Fibroblast of skin of back (primary cell): Measurements from ENCODE around the gene OR5AR1. TPM values are rescaled to one million over a fixed set of nuclear protein-coding genes. Genes with fewer than 3 reads are reported as not detected.
"Not testable (repeated sequence)": the region's sequence is repeated elsewhere in the genome, so short reads cannot be mapped to it uniquely, and the experiment has no call there.

ENCODE experiments used
- DNase-seq: peaks from one replicate; pipeline ENCODE4 v3.0.0-alpha.2; 2013
- polyA plus RNA-seq, 2 experiments: library from polyadenylated mRNA; unstranded; fragments of 120-200 nt; gene quantifications; one replicate each; pipeline ENCODE4 v1.2.1, GENCODE V29; 2013; ENCODE audit not compliant: insufficient read length in 2 of 2

The OR5AR1 gene
- polyA plus RNA-seq (2013, experiment 1 of 2; ENCODE audit: insufficient read length) = not detected
- polyA plus RNA-seq (2013, experiment 2 of 2; ENCODE audit: insufficient read length) = not detected

GRCh38 chr11:56663386-56663785, at the start of gene OR5AR1:
OR5AR1 (plus strand) TSS chr11:56663686; CDS start chr11:56663686, 0 bp downstream.
- DNase-seq = no peak

DNA sequence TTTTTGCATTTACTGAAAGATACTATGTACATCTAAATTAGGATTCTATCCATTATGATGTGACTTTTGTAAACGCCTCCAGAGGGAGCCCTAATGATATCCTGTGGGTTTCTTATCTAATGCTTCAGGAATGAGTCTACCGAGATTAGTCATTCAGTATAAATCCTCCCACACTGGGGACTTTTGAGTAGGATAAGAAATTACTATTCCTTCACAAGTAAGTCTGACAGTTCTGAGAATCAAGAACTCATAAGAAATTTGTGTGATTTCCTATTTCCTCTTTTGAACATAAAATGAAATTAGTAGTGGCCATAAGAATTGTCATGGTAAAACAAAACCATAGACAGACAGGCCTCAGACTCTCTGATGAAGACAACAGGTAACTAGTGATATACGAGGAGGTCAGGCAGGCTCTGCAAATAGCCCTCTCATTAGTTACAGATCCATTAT, 38.8 kb upstream of the OR5AR1 start:
- DNase-seq = peak; percentile 75

DNA sequence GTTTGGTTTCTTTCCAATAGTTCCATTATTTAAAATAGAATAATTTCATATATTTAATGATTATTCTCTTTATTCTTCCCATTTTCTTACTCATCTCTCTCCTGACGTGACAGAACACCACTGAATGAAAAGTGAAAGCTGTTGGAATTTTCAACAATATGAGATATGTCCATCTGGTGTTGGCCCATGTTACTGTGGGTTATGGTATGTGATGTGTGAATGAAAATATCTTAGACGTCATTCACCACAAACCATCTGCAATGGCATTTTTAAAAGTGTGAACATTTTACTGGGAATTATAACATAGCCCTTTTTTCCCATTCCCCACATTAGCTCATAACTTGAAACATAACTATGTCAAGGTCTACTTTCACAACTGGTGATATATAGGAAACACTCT, 37.5 kb upstream of the OR5AR1 start:
- peak; percentile 38 for DNase-seq

DNA sequence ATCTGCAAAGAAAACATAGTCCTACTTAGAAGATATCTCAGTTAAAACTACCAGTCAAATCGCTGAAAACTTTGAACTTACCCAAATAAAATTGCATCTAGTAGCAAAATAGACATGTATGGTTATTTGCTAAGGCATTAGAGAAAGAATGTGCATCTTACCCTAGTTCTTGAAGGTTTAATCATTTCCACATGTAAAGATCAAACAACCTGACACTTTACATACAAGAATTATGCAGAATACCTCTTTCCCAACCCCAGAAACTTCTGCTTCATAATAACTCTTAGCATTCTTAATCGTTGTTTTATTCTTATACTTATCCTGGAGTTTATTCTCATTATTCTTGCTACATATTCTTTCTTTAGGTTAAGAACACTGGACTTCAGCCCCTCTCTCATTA, 31.2 kb upstream of the OR5AR1 start:
- no peak for DNase-seq

GRCh38 chr11:56636861-56637260, 26.6 kb upstream of the OR5AR1 start:
- no peak for DNase-seq

- no peak for DNase-seq
Measured at GRCh38 chr11:56637500-56637899, 26.0 kb upstream of the OR5AR1 start.

- no peak for DNase-seq
Measured at GRCh38 chr11:56642339-56642738, 21.1 kb upstream of the OR5AR1 start, which contains the start of gene OR5AP2. OR5AP2 (minus strand) TSS chr11:56642439; CDS start chr11:56642439, 0 bp downstream.

DNA sequence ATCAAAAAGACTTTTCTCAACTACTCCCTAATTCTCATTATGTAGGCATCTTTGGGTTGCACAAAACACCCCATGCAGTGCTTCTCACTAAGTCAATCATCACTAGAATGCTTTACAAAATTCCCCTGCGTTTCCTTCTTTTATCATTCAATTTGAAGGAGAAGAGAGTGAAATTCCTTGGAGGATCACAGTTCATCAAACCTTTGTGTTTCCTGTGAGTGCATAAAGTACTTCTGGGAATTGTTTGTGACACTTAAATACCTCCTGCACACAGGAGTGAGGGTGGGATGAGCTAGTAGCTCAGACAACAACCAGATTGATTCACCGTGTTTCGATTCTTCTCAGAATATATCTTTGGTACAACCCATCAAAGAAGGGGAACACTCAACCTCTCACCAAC, 3.7 kb upstream of the OR5AR1 start:
- DNase-seq = no peak

DNA sequence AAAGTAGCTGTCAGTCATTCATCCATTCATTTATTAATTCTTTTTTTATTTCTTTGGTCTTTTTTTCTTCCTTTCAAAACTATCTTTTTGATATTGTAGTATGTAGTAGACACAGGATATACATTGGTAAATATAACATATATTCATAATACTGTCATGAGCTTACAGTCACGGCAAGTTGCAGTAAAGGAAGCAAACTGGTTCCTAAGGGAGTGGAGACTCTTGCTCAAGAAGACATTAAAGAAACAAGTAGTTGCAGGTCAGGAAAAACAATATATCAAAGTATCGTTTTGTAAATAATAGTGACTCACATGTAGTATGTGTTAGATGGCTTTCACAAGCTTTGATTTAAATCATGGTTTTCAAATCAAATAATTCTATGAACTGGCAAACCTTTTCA, 7.5 kb downstream of the OR5AR1 start:
- no peak for DNase-seq

- no peak for DNase-seq
Measured at GRCh38 chr11:56688554-56689100, 25.1 kb downstream of the OR5AR1 start.

DNA sequence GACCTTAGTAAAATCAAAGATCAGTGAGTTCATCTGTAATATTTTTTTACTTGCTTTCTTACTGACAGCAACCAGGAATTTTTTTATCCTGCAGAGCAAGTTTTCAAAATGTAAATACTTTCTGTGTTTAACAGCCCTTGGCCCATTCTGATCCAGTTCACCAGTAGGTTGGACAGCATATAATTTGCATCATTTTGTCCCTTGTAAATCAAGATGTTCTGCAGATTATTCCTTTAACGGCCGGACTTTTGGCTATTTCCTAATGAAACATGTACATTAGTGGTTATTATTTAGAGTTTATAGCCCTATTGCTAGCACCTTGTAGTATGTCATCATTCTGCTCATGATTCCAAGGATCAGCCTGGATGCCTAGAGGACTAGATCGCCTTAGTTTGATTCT, 27.7 kb downstream of the OR5AR1 start:
- not testable (repeated sequence) for DNase-seq

DNA sequence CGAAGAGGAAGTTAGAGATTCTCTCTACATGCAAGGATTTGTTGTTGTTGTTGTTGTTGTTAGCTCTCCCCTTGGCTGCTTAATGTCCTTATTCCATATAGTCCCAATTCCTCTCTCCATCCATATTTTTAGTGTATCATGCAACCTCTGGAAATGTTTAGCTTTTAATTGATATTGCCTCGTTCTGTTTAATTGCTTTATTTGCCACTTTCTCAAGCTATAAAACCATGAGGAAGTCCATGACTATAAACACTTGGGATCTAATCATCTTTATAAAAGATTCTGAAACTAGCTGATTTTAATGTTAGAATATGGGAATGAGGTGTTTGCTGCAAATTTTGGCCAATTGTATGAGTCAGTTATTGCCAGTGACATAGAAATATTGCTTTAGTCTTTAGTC, 29.9 kb downstream of the OR5AR1 start:
- no peak for DNase-seq

- no peak for DNase-seq
Measured at GRCh38 chr11:56698795-56699194, 35.3 kb downstream of the OR5AR1 start, which contains the start of gene OR9G1. OR9G1 (plus strand) TSS chr11:56699095; CDS start chr11:56700388, 1,293 bp downstream.

GRCh38 chr11:56700242-56700913, 36.9 kb downstream of the OR5AR1 start:
- no peak for DNase-seq

GRCh38 chr11:56700914-56701485, 37.5 kb downstream of the OR5AR1 start:
- DNase-seq = no peak

DNA sequence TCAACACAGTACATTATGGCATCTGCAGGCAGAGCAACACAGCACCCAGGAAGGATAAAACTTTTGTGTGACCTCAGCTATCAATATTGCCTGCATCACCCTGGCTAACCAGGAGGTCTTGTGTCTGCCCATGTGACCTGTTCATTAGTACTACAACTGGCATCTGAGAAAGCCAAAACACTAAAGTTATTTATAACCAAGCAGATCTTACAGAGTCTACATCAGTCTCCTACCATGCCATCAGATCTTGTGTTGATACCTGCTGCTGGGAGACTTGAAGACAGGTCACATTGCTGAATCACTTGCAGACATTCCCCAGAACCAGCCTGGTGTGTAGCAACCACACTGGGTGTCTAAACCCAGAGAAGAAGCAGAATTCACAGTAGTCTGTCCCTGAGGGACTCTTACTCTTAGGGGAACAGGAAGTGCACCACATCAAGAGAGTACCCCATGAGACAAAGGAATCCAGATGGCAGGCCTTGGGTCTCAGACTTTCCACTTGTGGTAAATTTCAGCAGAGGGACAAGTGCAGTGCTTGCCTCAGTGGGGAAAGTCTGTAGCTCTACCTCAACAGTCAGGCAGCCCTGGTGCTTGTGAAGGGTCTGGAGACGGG, 42.4 kb downstream of the OR5AR1 start:
- no peak for DNase-seq

DNA sequence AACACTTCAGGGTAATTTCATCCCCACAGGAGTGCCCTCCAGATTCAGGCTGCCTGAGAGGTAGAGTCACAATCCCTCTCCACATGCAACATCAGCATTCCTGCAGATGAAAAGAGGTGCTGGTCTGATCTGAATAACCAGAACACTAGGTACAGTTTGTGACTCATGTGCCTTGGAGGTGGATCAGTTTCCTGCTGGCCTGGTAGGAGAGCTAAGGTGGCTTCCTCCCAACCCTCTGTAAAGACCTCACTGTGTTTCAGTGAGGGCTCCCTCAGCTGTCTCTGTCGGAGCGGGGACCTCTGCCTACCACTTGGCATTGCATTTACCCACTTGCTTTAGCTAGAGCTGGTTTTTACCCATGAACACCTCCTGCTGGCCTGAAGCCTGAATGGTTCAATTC, 43.0 kb downstream of the OR5AR1 start:
- no peak for DNase-seq

DNA sequence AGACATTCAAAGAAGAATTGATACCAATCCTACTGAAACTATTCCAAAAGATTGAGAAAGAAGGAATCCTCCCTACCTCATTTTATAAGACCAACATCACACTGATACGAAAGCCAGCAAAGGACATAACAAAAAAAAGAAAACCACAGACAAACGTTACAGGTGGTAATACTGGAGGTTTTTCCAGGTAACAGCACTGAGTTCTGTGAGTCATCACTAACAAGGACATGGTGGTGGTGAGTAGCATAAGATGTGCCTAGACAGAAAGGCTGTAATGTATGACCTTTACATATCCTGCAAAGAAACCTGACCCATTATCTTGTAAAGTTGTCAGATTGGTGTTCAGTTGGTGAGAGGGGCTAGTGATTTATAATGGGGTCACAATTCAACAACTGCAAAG, 50.7 kb downstream of the OR5AR1 start:
- no peak for DNase-seq
